A673 (cell line): ENCODE results near the gene STOX2.

Experiments
- CTCF ChIP-seq: fragments of 300-800, 200-600 bp; sonication (generic); conservative IDR thresholded peaks from 2 replicates; pipeline ENCODE4 v1.5.1; 2017; ENCODE audit warnings: low read depth, mild to moderate bottlenecking, antibody characterized with exemption, low read length, moderate library complexity, mixed read lengths
- EZH2 ChIP-seq: fragments of 200-600 bp; sonication (generic); IDR thresholded peaks from 2 replicates; pipeline ENCODE4 v1.6.1; 2017; ENCODE audit warnings: borderline replicate concordance, low read depth, mild to moderate bottlenecking, mixed read lengths, antibody characterized with exemption, low read length; ENCODE audit not compliant: poor library complexity, severe bottlenecking

- TF ChIP-seq CTCF (no peak), EZH2 (no peak)
Observed at GRCh38 chr4:184000457-184001396, 95.6 kb downstream of the STOX2 start.
